Kidney (tissue), 14 donors: ENCODE data around the gene SPIB. TPM values are rescaled to one million over a fixed set of nuclear protein-coding genes. Genes with fewer than 3 reads are reported as not detected.

Experiments used
- DNase-seq, 5 donors: peaks; one replicate each; pipeline ENCODE4 v3.0.0-alpha.2; 2013 to 2020
- FAIRE-seq: peaks from 2 replicates; lab custom pipeline; 2012; peaks lifted over from hg19 to GRCh38; lab: Jason Lieb, UNC
- H3K27ac ChIP-seq, 2 donors: one replicate each; pipeline ENCODE4 v1.7.0; 2013; ENCODE audit warnings: low read depth in 2 of 2, low read length in 2 of 2, inconsistent platforms in 1 of 2
- H3K27me3 ChIP-seq: one replicate; pipeline ENCODE4 v1.7.1; 2013; ENCODE audit warnings: low read length, inconsistent platforms; ENCODE audit not compliant: control insufficient read depth, insufficient read depth
- H3K36me3 ChIP-seq, 3 donors: one replicate each; pipeline versions ENCODE4 v1.7.0 to v1.7.1; 2013; ENCODE audit warnings: low read length in 3 of 3, control low read depth in 1 of 3, inconsistent platforms in 1 of 3; ENCODE audit not compliant: insufficient read depth in 3 of 3, control insufficient read depth in 2 of 3
- H3K4me1 ChIP-seq, 3 donors: one replicate each; pipeline versions ENCODE4 v1.7.0 to v1.7.1; 2013; ENCODE audit warnings: low read length in 3 of 3, inconsistent platforms in 1 of 3, low read depth in 1 of 3; ENCODE audit not compliant: control insufficient read depth in 2 of 3, insufficient read depth in 2 of 3
- H3K4me3 ChIP-seq, 3 donors: one replicate each; pipeline versions ENCODE4 v1.7.0 to v1.8.1; 2013; ENCODE audit warnings: low read length in 3 of 3, control low read depth in 1 of 3, inconsistent platforms in 1 of 3
- H3K9ac ChIP-seq, 3 donors: one replicate each; pipeline versions ENCODE4 v1.7.0 to v1.7.1; 2013; ENCODE audit warnings: low read length in 3 of 3, control low read depth in 1 of 3, inconsistent platforms in 1 of 3
- H3K9me3 ChIP-seq, 3 donors: one replicate each; pipeline versions ENCODE4 v1.7.0 to v1.7.1; 2013; ENCODE audit warnings: low read length in 3 of 3, control low read depth in 1 of 3, inconsistent platforms in 1 of 3; ENCODE audit not compliant: control insufficient read depth in 2 of 3, insufficient read depth in 1 of 3
- intact Hi-C: fragments of 100-400 bp; cut with DNase I; formaldehyde crosslinking; loops from one replicate; pipeline ENCODE4 v1.11.1; 2022
- polyA plus RNA-seq: library from polyadenylated mRNA; stranded (reverse); fragments of 350-450 nt; fragmentation: Illumina TruSeq; extraction: RNeasy Lipid Tissue Mini Kit (QIAGEN cat#74804); gene quantifications from one replicate; pipeline ENCODE4 v1.2.3, GENCODE V29; 2014; ENCODE audit warnings: low read depth, low replicate concordance; ENCODE audit not compliant: insufficient read depth
- total RNA-seq: library from RNA; stranded (reverse); fragmentation: NEBNext Ultra II Directional; extraction: Animal tissue kit (Norgen Biotek cat#: 25700); gene quantifications from one replicate; pipeline ENCODE4 v1.2.1, GENCODE V29; 2021
- TF ChIP-seq, protein P1 (sequence below): IDR thresholded peaks from 3 replicates; pipeline ENCODE4 v1.5.1; 2012; ENCODE audit warnings: mild to moderate bottlenecking, moderate library complexity, borderline replicate concordance; ENCODE audit not compliant: insufficient read depth; ENCODE audit errors: extremely low read depth
- donor health status: control.
- donor health status: control.
- donor health status: control.
- donor health status: control.
- donor health status: control.
- donor health status: DM: yes; HTN: yes; CAD: no.
- donor health status: Normal renal cell carcinoma (clear cell type).

Gene SPIB
- total and polyA plus RNA-seq, 2 donors from 2014 or later: 1.1 TPM; not detected in 1

- DNase-seq (peak in 1 of 5 donors; percentile 70), FAIRE-seq (no peak)
- H3K27me3 ChIP-seq: no peaks in the 10 kb centered on the region
- H3K9ac ChIP-seq: no peak overlapping the region
- TF ChIP-seq, protein P1, sequence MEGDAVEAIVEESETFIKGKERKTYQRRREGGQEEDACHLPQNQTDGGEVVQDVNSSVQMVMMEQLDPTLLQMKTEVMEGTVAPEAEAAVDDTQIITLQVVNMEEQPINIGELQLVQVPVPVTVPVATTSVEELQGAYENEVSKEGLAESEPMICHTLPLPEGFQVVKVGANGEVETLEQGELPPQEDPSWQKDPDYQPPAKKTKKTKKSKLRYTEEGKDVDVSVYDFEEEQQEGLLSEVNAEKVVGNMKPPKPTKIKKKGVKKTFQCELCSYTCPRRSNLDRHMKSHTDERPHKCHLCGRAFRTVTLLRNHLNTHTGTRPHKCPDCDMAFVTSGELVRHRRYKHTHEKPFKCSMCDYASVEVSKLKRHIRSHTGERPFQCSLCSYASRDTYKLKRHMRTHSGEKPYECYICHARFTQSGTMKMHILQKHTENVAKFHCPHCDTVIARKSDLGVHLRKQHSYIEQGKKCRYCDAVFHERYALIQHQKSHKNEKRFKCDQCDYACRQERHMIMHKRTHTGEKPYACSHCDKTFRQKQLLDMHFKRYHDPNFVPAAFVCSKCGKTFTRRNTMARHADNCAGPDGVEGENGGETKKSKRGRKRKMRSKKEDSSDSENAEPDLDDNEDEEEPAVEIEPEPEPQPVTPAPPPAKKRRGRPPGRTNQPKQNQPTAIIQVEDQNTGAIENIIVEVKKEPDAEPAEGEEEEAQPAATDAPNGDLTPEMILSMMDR: no peak
- H3K27ac ChIP-seq: no peak overlapping the region
- intact Hi-C loops: no loop called here
- no peaks in the 10 kb centered on the region for H3K36me3 ChIP-seq
- H3K4me1 ChIP-seq: no peaks in the 10 kb centered on the region
- no peaks in the 10 kb centered on the region for H3K9me3 ChIP-seq
- no peak overlapping the region for H3K4me3 ChIP-seq
Measured at GRCh38 chr19:50398675-50399367, 19.9 kb upstream of the SPIB start.

DNA sequence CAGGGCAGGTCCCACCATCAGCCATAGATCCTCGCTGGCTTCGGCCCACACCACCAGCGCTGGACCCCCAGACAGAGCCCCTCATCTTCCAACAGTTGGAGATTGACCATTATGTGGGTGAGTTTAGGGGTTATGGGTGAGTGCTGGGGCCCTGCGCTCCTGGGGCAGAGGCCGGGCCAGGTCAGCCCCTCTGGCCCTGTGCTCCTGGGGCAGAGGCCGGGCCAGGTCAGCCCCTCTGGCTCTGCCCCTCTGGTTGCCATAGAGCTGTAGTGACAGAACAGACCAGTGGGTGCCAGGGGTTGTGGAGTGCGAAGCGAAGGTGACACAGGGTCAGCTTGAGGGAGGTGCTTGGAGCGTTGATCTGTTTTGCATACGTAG is 19.4 kb upstream of the SPIB start:
- Histone ChIP-seq H3K36me3 (no peaks in the 10 kb centered on the region), H3K4me3 (no peak overlapping the region), H3K9ac (no peak overlapping the region), H3K27ac (no peak overlapping the region), H3K9me3 (no peaks in the 10 kb centered on the region), H3K4me1 (no peaks in the 10 kb centered on the region), H3K27me3 (no peaks in the 10 kb centered on the region)
- DNase-seq (no peak), FAIRE-seq (no peak)
- intact Hi-C loops: no loop called here
- TF ChIP-seq, protein P1: no peak

- Histone ChIP-seq H3K9ac (no peak overlapping the region), H3K27ac (no peak overlapping the region), H3K27me3 (no peaks in the 10 kb centered on the region), H3K4me1 (no peaks in the 10 kb centered on the region), H3K9me3 (no peaks in the 10 kb centered on the region), H3K36me3 (no peaks in the 10 kb centered on the region), H3K4me3 (no peak overlapping the region)
- peak in 1 of 5 donors; percentile 35 for DNase-seq
- TF ChIP-seq, protein P1: no peak
- FAIRE-seq: no peak
- intact Hi-C loops: no loop called here
Measured at GRCh38 chr19:50401605-50402450, 16.9 kb upstream of the SPIB start.
